ENCODE measurements around the gene LASP1.

The LASP1 gene

GRCh38 chr17:38885728-38886642, 16.1 kb downstream of the LASP1 start:
- no peak for DNase-seq (ENCODE audit: low read depth in 3 of 3, low spot score in 1 of 3)

GRCh38 chr17:38886643-38887010, 16.8 kb downstream of the LASP1 start:
- DNase-seq (ENCODE audit: low read depth in 3 of 3, low spot score in 1 of 3) = no peak

GRCh38 chr17:38888842-38889241, 19.0 kb downstream of the LASP1 start:
- DNase-seq (ENCODE audit: low read depth in 3 of 3, low spot score in 1 of 3) = no peak

- DNase-seq (ENCODE audit: low read depth in 3 of 3, low spot score in 1 of 3) = no peak
Measured at GRCh38 chr17:38889745-38890409, 20.0 kb downstream of the LASP1 start.

DNA sequence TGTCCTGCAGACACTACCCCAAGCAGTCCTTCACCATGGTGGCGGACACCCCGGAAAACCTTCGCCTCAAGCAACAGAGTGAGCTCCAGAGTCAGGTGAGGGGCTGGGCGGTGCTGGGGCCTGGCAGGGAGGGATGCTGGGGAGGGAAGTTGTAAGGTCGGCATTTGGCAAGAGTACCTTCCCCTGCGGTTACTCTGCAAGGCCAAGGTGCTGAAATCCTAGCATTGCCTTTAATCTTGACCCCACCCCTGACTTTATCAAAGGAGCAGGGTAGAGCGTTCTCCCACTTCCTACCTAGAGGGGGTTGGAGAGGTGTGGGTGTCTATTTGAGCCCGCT, 20.5 kb downstream of the LASP1 start:
- DNase-seq (ENCODE audit: low read depth in 3 of 3, low spot score in 1 of 3) = no peak

- no peak for DNase-seq (ENCODE audit: low read depth in 3 of 3, low spot score in 1 of 3)
Measured at GRCh38 chr17:38891441-38891840, 21.6 kb downstream of the LASP1 start.

GRCh38 chr17:38892083-38892482, 22.2 kb downstream of the LASP1 start:
- no peak for DNase-seq (ENCODE audit: low read depth in 3 of 3, low spot score in 1 of 3)

DNA sequence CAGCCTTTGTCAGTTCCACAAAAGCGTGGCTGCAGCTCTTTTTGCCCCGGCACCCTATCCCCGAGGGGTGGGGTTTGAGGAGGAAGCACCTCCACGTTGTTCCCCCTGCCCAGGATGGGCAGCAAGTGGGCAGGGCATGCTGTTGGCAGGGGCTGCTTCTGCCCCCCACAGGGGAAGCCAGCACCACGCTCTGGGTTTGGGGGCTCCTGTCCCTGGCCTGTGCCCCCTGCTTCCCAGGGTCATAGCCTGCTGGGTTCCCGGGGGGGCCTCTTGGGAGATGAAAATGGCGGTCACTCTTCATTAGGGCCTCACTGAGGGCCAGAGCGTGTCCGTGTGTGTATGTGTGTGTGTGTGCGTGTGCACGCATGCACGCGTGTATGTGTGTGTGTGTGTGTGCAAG, 22.8 kb downstream of the LASP1 start:
- DNase-seq (ENCODE audit: low read depth in 3 of 3, low spot score in 1 of 3) = no peak

DNA sequence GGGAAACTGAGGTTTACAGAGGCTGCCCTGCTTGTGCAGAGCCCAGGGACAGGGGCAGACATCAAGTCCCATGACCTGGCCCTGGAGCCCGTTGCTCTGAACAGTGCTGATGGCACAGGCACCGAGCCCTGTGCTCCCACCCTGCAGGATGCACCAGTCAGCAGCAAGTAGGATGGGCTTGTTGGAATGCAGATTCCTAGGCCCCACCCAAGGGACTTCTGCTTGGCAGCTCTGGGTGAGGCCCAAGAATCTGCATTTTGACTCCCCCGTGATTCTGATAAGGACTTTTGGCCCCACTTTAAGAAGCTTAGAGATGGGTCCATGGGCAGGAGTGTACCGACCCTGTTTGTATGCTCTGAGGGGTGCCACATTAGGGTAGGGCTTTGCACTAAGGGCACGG, 23.3 kb downstream of the LASP1 start:
- DNase-seq (ENCODE audit: low read depth in 3 of 3, low spot score in 1 of 3) = no peak

GRCh38 chr17:38893607-38894006, 23.7 kb downstream of the LASP1 start:
- no peak for DNase-seq (ENCODE audit: low read depth in 3 of 3, low spot score in 1 of 3)

- no peak for DNase-seq (ENCODE audit: low read depth in 3 of 3, low spot score in 1 of 3)
Measured at GRCh38 chr17:38894276-38894675, 24.4 kb downstream of the LASP1 start.

DNA sequence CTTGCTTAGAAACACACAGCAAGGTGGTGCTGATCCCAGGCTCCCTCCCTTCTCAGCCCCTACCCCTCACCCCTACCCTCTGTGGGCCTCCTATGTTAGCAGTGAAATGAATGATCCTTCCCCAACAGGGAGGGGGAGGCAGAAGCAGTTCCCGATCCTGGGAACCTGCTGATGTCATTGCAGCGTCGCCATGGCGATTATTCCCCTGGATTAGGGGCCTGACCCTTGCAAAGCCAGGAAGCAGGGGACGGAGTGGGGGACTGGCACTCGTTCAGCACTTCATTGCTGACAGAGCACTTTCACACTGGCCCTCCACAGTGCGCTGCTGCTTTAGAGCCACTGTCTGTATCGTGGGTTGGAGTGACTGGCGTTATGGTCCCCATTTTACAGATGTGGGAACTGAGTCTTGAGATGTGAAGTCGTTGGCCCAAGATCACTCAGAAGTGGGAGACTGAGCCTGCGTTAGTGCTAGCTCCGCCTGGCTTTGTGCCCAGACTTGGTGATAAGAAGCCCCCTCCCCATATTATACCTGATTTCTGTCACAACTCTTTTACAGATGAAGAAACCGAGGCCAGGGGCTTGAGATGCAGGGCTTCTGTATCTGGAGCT, 26.6 kb downstream of the LASP1 start:
- DNase-seq (ENCODE audit: low read depth in 3 of 3, low spot score in 1 of 3) = no peak

GRCh38 chr17:38897176-38897575, 27.3 kb downstream of the LASP1 start:
- DNase-seq (ENCODE audit: low read depth in 3 of 3, low spot score in 1 of 3) = no peak

DNA sequence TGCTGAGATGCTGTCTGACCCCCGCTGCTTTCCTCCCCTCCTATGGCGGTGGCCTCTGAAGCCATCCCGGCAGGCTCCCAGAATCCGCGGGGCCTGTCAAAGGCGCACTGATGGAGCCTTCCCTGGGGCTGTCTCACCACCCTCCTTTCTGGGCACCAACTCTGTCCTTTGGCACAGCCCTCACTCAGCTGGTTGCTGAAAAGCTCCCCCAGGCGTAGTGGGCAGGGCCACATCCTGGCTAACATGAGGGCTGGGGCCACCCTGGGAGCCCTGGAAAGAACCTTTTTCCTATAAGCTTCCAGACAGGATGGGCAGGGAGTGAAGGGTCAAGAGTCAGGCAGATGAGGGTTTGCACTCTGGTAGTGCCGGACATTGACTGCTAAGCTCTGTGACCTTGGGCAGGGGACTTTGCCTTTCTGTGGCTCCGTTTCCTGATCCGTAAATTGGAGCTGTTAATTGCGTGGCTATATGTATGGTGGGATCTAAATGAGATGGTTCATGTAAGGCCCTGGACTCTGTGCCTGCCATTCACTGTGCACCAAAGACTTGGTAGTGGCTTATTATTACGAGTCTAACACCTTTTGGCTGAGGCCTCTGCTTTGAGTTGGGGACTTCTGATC, 27.9 kb downstream of the LASP1 start:
- DNase-seq (ENCODE audit: low read depth in 3 of 3, low spot score in 1 of 3) = no peak

GRCh38 chr17:38898291-38898679, 28.4 kb downstream of the LASP1 start:
- DNase-seq (ENCODE audit: low read depth in 3 of 3, low spot score in 1 of 3) = no peak

DNA sequence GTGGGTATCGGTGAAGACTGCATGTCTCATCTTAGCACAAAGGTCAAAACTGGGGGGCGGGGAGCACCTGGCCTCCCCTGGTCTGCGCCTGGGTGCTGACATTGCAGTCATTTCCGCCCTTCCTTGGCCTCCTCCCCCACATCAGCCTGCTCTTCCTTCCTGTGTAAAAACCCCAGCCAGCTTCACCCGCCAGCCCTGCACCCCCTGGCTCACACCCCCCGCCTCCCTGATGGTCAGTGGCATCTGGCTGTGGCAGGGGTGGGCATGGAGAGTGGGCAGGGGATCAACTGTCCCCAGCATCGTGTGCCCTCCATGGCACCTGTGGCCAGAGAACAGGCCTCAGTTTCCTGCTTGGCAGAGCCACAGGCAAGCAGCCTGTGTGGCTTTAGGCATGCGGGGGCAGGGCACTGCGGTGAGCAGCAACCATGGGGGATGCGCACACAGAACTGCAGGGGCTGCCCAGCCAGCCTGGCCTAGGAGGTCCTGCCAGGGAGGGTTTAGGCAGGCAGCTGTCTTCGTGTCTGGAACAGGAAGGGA, 29.0 kb downstream of the LASP1 start:
- DNase-seq (ENCODE audit: low read depth in 3 of 3, low spot score in 1 of 3) = peak; percentile 57 to 69 (median 68)

- DNase-seq (ENCODE audit: low read depth in 3 of 3, low spot score in 1 of 3) = no peak
Measured at GRCh38 chr17:38899421-38899820, 29.6 kb downstream of the LASP1 start.

- no peak for DNase-seq (ENCODE audit: low read depth in 3 of 3, low spot score in 1 of 3)
Measured at GRCh38 chr17:38900978-38901656, 31.3 kb downstream of the LASP1 start.

DNA sequence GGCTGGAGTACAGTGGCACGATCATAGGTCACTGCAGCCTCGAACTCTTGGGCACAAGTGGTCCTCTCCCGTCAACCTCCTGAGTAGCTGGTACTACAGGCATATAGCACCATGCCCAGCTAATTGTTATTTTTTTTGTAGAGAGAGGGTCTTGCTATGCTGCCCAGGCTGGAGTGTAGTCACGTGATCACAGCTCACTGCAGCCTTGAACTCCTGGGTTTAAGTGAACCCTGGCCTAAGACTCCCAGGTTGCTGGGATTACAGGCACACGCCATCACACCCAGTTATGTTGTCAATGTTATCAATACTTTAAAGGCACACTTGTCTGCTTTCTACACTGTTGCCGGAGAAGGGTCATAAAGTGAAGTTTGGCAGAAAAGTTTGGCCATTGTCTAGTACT, 33.5 kb downstream of the LASP1 start:
- DNase-seq (ENCODE audit: low read depth in 3 of 3, low spot score in 1 of 3) = no peak

DNA sequence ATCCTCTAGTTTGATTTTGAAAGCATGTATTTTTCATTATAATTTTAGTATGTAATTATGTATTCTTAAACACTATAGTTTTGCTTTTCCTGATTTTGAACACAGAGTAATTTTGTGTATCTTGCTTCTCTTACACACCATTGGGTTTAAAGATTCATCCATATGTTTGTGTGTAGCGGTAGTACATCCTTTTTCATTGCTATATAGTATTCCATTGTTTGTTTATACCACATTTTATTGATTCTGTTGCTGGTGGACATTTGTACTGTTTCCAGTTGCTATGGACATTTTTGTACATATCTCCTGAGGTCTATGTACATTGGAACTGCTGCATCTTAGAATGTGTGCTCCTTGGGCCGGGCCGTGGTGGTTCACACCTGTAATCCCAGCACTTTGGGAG, 35.0 kb downstream of the LASP1 start:
- no peak for DNase-seq (ENCODE audit: low read depth in 3 of 3, low spot score in 1 of 3)

GRCh38 chr17:38905375-38905774, 35.5 kb downstream of the LASP1 start:
- DNase-seq (ENCODE audit: low read depth in 3 of 3, low spot score in 1 of 3) = no peak

Data from stimulated activated CD4-positive, alpha-beta T cell treated with anti-CD3 and anti-CD28 coated beads, TNF-alpha, amount 100 ng/mL, for 1 hour (primary cell).